Stimulated activated naive CD8-positive, alpha-beta T cell treated with anti-CD3 and anti-CD28 coated beads, Interleukin-15, Interleukin-2, amounts not matched to agents 100 U/mL and 50 U/mL, for 24 hours (primary cell): ENCODE results near the gene XK.
"Not testable (repeated sequence)": the region's sequence is repeated elsewhere in the genome, so short reads cannot be mapped to it uniquely, and the experiment has no call there.

Source experiments
- ATAC-seq: fragments of 150-1000 bp; cut with Tn5 transposase; one replicate; pipeline ENCODE4 v1.10.0; 2021
- DNase-seq: peaks from one replicate; pipeline ENCODE4 v3.0.0; 2021

XK gene

GRCh38 chrX:37685381-37686359 is at the start of gene XK:
TSS of gene XK (plus strand) at chrX:37685791. CDS start at chrX:37685962, 171 bp downstream.
- DNase-seq (peak; percentile 47), ATAC-seq (peak; percentile 66)

GRCh38 chrX:37638047-37638446 is 47.5 kb upstream of the XK start:
- ATAC-seq = no peak
- DNase-seq = no peak

- DNase-seq (no peak), ATAC-seq (no peak)
Measured at GRCh38 chrX:37640142-37640541, 45.4 kb upstream of the XK start.

- ATAC-seq (no peak), DNase-seq (no peak)
Measured at GRCh38 chrX:37641859-37642258, 43.7 kb upstream of the XK start.

- no peak for ATAC-seq
- DNase-seq = no peak
Measured at GRCh38 chrX:37644381-37645305, 40.9 kb upstream of the XK start.

GRCh38 chrX:37646254-37646653 is 39.3 kb upstream of the XK start:
- no peak for ATAC-seq
- DNase-seq = no peak

- ATAC-seq, DNase-seq: not testable (repeated sequence)
Measured at GRCh38 chrX:37650879-37651278, 34.7 kb upstream of the XK start.

GRCh38 chrX:37651921-37652452 is 33.6 kb upstream of the XK start:
- no peak for ATAC-seq

GRCh38 chrX:37652589-37653231 is 32.9 kb upstream of the XK start:
- DNase-seq (no peak), ATAC-seq (no peak)

More at GRCh38 chrX:37651921-37652452, 33.6 kb upstream of the XK start:
- DNase-seq = no peak

GRCh38 chrX:37653397-37654085 is 32.0 kb upstream of the XK start:
- ATAC-seq (no peak), DNase-seq (no peak)

GRCh38 chrX:37658343-37659030 is 27.1 kb upstream of the XK start:
- ATAC-seq (no peak), DNase-seq (no peak)

GRCh38 chrX:37659047-37659446 is 26.5 kb upstream of the XK start:
- no peak for ATAC-seq
- no peak for DNase-seq

- DNase-seq = no peak
- no peak for ATAC-seq
Measured at GRCh38 chrX:37662181-37662580, 23.4 kb upstream of the XK start.

GRCh38 chrX:37666516-37666915 is 19.1 kb upstream of the XK start:
- ATAC-seq = no peak
- no peak for DNase-seq

- no peak for ATAC-seq
- no peak for DNase-seq
Measured at GRCh38 chrX:37667141-37667540, 18.4 kb upstream of the XK start.

- no peak for ATAC-seq
- DNase-seq = no peak
Measured at GRCh38 chrX:37672563-37672962, 13.0 kb upstream of the XK start.

- ATAC-seq = no peak
Measured at GRCh38 chrX:37676811-37677210, 8.8 kb upstream of the XK start.

GRCh38 chrX:37677243-37677642 is 8.3 kb upstream of the XK start:
- ATAC-seq (no peak), DNase-seq (no peak)

More at GRCh38 chrX:37676811-37677210, 8.8 kb upstream of the XK start:
- DNase-seq = no peak

GRCh38 chrX:37677765-37678164 is 7.8 kb upstream of the XK start:
- ATAC-seq (no peak), DNase-seq (no peak)

- no peak for DNase-seq
- no peak for ATAC-seq
Measured at GRCh38 chrX:37678574-37678973, 7.0 kb upstream of the XK start.

GRCh38 chrX:37679230-37679629 is 6.4 kb upstream of the XK start:
- ATAC-seq = no peak
- DNase-seq = no peak
